Endothelial cell of umbilical vein (primary cell): ENCODE measurements around the gene FBXL22.

Experiments
- EZH2 ChIP-seq: IDR thresholded peaks from 2 replicates; pipeline ENCODE4 v1.6.1; 2012; ENCODE audit warnings: borderline replicate concordance, low read depth, mild to moderate bottlenecking, moderate library complexity, low read length, inconsistent platforms; ENCODE audit not compliant: severe bottlenecking
- FOS ChIP-seq: IDR thresholded peaks from 2 replicates; pipeline ENCODE4 v1.6.1; 2011; ENCODE audit warnings: mild to moderate bottlenecking, low read length, moderate library complexity, borderline replicate concordance; ENCODE audit not compliant: insufficient read depth
- POLR2A ChIP-seq: IDR thresholded peaks from 2 replicates; pipeline ENCODE4 v1.6.1; 2012; ENCODE audit warnings: low read depth, mild to moderate bottlenecking, control low read depth, low read length
- POLR2AphosphoS5 ChIP-seq: IDR thresholded peaks from 2 replicates; pipeline ENCODE4 v1.6.1; 2012; ENCODE audit warnings: low read depth, mild to moderate bottlenecking, control low read depth, low read length, moderate library complexity; ENCODE audit not compliant: insufficient read depth
- TF ChIP-seq, protein P1 (sequence below), 2 donors: IDR thresholded peaks; 1 replicate in 1 of 2; 2 replicates in 1 of 2; pipeline ENCODE4 v1.5.1; 2011; ENCODE audit warnings: low read length in 2 of 2, mild to moderate bottlenecking in 2 of 2, moderate library complexity in 2 of 2, control low read depth in 1 of 2, inconsistent platforms in 1 of 2, low read depth in 1 of 2; ENCODE audit not compliant: insufficient read depth in 1 of 2; ENCODE audit errors: extremely low read depth in 1 of 2

DNA sequence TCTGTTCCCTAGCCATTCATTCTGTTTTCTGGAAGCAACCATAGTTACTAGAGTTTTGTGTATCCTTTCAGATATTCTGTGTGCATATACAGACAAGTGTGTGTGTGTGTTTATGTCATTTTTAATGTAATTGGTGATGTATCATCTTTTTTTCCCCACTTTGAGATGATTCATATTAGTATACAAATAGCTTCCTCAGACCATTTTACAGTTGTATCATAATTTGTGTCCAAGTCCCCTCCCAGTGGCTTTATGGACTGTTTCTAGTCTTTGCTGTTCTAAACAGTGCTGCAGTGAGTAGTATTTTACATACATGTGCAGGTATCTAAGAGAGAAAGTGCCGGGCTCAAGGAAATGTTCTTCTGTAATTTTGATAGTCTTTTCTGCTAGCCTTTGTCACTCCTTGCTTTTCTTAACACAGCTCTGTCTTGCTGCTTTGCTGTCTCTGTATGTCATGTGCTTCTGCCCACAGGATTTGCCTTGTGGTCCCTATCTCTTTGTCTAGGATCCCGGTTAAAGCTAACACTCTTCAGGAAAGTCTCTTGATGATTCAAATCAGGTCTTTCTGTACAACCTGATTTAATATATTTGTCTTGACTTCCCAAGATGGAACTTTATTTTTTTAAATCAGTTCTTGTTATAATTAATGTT is 31.5 kb upstream of the FBXL22 start:
- TF ChIP-seq POLR2A (no peak), FOS (no peak), EZH2 (no peak), POLR2AphosphoS5 (no peak)
- TF ChIP-seq, protein P1, sequence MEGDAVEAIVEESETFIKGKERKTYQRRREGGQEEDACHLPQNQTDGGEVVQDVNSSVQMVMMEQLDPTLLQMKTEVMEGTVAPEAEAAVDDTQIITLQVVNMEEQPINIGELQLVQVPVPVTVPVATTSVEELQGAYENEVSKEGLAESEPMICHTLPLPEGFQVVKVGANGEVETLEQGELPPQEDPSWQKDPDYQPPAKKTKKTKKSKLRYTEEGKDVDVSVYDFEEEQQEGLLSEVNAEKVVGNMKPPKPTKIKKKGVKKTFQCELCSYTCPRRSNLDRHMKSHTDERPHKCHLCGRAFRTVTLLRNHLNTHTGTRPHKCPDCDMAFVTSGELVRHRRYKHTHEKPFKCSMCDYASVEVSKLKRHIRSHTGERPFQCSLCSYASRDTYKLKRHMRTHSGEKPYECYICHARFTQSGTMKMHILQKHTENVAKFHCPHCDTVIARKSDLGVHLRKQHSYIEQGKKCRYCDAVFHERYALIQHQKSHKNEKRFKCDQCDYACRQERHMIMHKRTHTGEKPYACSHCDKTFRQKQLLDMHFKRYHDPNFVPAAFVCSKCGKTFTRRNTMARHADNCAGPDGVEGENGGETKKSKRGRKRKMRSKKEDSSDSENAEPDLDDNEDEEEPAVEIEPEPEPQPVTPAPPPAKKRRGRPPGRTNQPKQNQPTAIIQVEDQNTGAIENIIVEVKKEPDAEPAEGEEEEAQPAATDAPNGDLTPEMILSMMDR (IDR thresholded peaks at IDR 0.05; ENCODE audit: extremely low read depth in 1 of 2, insufficient read depth in 1 of 2, low read depth in 1 of 2, low read length in 2 of 2): no peak
